SK-N-SH (cell line): Measurements from ENCODE around the gene MAP1B.

ENCODE experiments used
- FOXM1 ChIP-seq: IDR thresholded peaks from 2 replicates; pipeline ENCODE4 v1.4.0; 2012; ENCODE audit warnings: low read depth, mild to moderate bottlenecking
- POLR2AphosphoS5 ChIP-seq: IDR thresholded peaks from 2 replicates; pipeline ENCODE4 v1.6.1; 2012; ENCODE audit warnings: low read depth, low read length
- RFX5 ChIP-seq: IDR thresholded peaks from 2 replicates; pipeline ENCODE4 v1.6.1; 2012; ENCODE audit warnings: mild to moderate bottlenecking, improper control_type of control experiment, low read length
- SIN3A ChIP-seq: IDR thresholded peaks from 2 replicates; pipeline ENCODE4 v1.6.1; 2012; ENCODE audit warnings: low read depth, mild to moderate bottlenecking, low read length, moderate library complexity, borderline replicate concordance
- TF ChIP-seq, protein P1 (sequence below): fragments of 200-600 bp; sonication (generic); IDR thresholded peaks from 2 replicates; pipeline ENCODE4 v1.6.1; 2017; ENCODE audit warnings: antibody characterized with exemption, mild to moderate bottlenecking, moderate library complexity
- TF ChIP-seq, protein P2 (sequence below): IDR thresholded peaks from 2 replicates; pipeline ENCODE4 v1.4.0; 2012; ENCODE audit warnings: low read depth
- TF ChIP-seq, protein P3 (sequence below): IDR thresholded peaks from 2 replicates; pipeline ENCODE4 v1.6.1; 2012; ENCODE audit warnings: mild to moderate bottlenecking, low read depth, low read length, moderate library complexity

DNA sequence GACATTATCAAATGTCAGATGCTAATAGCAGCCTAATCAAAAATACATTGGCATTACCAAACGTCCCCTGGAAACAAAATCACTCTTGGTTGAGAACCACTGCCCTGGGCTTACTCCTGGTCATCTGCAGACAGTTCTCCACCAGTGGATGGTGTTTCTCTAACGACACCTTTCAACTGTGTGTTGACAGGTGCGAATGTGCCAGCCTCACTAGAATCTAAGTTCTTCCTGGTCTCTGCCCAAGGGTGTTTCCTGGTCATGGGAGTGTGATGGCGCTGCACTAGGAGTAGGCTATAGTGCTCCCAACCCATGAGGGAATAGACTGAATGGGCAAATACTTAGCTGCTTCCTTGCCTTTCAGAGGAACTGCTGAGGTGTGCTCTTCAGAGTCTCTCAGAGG lies 106.9 kb downstream of the MAP1B start:
- TF ChIP-seq, protein P1, sequence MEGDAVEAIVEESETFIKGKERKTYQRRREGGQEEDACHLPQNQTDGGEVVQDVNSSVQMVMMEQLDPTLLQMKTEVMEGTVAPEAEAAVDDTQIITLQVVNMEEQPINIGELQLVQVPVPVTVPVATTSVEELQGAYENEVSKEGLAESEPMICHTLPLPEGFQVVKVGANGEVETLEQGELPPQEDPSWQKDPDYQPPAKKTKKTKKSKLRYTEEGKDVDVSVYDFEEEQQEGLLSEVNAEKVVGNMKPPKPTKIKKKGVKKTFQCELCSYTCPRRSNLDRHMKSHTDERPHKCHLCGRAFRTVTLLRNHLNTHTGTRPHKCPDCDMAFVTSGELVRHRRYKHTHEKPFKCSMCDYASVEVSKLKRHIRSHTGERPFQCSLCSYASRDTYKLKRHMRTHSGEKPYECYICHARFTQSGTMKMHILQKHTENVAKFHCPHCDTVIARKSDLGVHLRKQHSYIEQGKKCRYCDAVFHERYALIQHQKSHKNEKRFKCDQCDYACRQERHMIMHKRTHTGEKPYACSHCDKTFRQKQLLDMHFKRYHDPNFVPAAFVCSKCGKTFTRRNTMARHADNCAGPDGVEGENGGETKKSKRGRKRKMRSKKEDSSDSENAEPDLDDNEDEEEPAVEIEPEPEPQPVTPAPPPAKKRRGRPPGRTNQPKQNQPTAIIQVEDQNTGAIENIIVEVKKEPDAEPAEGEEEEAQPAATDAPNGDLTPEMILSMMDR, result no peak
- TF ChIP-seq SIN3A (no peak), POLR2AphosphoS5 (no peak), FOXM1 (no peak), RFX5 (no peak)
- TF ChIP-seq, protein P2, sequence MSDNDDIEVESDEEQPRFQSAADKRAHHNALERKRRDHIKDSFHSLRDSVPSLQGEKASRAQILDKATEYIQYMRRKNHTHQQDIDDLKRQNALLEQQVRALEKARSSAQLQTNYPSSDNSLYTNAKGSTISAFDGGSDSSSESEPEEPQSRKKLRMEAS, result no peak
- TF ChIP-seq, protein P3, sequence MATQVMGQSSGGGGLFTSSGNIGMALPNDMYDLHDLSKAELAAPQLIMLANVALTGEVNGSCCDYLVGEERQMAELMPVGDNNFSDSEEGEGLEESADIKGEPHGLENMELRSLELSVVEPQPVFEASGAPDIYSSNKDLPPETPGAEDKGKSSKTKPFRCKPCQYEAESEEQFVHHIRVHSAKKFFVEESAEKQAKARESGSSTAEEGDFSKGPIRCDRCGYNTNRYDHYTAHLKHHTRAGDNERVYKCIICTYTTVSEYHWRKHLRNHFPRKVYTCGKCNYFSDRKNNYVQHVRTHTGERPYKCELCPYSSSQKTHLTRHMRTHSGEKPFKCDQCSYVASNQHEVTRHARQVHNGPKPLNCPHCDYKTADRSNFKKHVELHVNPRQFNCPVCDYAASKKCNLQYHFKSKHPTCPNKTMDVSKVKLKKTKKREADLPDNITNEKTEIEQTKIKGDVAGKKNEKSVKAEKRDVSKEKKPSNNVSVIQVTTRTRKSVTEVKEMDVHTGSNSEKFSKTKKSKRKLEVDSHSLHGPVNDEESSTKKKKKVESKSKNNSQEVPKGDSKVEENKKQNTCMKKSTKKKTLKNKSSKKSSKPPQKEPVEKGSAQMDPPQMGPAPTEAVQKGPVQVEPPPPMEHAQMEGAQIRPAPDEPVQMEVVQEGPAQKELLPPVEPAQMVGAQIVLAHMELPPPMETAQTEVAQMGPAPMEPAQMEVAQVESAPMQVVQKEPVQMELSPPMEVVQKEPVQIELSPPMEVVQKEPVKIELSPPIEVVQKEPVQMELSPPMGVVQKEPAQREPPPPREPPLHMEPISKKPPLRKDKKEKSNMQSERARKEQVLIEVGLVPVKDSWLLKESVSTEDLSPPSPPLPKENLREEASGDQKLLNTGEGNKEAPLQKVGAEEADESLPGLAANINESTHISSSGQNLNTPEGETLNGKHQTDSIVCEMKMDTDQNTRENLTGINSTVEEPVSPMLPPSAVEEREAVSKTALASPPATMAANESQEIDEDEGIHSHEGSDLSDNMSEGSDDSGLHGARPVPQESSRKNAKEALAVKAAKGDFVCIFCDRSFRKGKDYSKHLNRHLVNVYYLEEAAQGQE, result no peak
